22Rv1 (cell line): ENCODE measurements around the gene FANCC.

ENCODE experiments used
- ZFX ChIP-seq: fragments of 450-650 bp; IDR thresholded peaks from 2 replicates; pipeline ENCODE4 v1.6.1; 2017; ENCODE audit warnings: antibody characterized with exemption, borderline replicate concordance
- TF ChIP-seq, protein P1 (sequence below): fragments of 450-650 bp; IDR thresholded peaks from 2 replicates; pipeline ENCODE4 v1.5.1; 2017; ENCODE audit warnings: mild to moderate bottlenecking

DNA sequence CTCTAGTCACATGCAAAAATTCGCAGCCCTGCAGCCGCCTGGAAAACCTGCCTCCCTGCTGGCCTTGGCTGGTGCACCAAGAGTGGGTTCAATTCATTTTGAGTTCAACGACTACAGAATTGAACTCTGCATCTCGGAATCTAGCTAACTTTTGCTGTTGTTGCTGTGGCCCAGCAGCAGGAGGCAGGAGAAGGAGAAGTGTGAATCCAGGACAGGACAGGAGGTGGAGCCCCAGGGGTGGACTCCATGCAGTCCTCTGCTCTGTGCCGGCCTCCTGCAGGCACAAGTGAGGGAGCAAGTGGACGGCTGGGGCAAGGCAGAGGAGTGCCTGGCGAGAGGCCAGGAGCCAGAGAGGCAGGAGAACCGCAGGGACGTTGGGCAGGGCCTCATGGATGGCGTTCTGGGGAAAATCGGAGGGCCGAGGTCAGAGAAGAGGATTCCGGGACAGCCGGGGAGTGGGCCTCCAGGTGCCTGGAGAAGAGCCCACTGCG lies 214.2 kb downstream of the FANCC start:
- TF ChIP-seq, protein P1, sequence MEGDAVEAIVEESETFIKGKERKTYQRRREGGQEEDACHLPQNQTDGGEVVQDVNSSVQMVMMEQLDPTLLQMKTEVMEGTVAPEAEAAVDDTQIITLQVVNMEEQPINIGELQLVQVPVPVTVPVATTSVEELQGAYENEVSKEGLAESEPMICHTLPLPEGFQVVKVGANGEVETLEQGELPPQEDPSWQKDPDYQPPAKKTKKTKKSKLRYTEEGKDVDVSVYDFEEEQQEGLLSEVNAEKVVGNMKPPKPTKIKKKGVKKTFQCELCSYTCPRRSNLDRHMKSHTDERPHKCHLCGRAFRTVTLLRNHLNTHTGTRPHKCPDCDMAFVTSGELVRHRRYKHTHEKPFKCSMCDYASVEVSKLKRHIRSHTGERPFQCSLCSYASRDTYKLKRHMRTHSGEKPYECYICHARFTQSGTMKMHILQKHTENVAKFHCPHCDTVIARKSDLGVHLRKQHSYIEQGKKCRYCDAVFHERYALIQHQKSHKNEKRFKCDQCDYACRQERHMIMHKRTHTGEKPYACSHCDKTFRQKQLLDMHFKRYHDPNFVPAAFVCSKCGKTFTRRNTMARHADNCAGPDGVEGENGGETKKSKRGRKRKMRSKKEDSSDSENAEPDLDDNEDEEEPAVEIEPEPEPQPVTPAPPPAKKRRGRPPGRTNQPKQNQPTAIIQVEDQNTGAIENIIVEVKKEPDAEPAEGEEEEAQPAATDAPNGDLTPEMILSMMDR = no peak
- TF ChIP-seq ZFX = no peak
